ENCODE results near the gene CDA.

DNA sequence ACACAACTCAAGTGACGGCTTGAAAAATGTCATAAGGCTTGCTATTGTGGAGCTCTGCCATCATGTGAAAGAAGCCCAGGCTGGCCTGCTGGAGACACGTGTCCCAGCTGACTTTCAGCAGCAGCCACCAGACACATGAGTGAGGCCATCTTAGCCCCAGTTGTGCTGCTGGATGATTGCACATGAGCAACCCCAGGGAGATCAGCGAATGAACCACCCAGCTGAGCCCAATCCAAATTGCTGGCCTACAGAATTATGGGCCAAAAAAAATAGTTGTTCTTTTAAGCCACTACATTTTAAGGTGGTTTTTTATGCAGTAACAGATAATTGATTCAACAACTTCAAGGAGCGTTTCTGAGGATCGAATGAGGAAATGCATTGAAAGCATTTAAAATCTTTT, 17.5 kb upstream of the CDA start:
- TF ChIP-seq, protein P1, sequence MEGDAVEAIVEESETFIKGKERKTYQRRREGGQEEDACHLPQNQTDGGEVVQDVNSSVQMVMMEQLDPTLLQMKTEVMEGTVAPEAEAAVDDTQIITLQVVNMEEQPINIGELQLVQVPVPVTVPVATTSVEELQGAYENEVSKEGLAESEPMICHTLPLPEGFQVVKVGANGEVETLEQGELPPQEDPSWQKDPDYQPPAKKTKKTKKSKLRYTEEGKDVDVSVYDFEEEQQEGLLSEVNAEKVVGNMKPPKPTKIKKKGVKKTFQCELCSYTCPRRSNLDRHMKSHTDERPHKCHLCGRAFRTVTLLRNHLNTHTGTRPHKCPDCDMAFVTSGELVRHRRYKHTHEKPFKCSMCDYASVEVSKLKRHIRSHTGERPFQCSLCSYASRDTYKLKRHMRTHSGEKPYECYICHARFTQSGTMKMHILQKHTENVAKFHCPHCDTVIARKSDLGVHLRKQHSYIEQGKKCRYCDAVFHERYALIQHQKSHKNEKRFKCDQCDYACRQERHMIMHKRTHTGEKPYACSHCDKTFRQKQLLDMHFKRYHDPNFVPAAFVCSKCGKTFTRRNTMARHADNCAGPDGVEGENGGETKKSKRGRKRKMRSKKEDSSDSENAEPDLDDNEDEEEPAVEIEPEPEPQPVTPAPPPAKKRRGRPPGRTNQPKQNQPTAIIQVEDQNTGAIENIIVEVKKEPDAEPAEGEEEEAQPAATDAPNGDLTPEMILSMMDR (IDR thresholded peaks at IDR 0.05; ENCODE audit: insufficient read depth, low read depth, low read length), result no peak
- TF ChIP-seq EZH2 (IDR thresholded peaks at IDR 0.05; ENCODE audit: insufficient read depth, low read length), result no peak
